Lung (tissue), 12 donors: ENCODE results near the gene MAGT1. TPM values are rescaled to one million over a fixed set of nuclear protein-coding genes. Genes with fewer than 3 reads are reported as not detected.
A peak's percentile ranks its signal among the peaks of the same experiment; 100 is the strongest.

Experiments used
- ATAC-seq: fragments of 200-7000 bp; cut with Tn5 transposase; one replicate; pipeline ENCODE4 v1.9.1; 2020; ENCODE audit warnings: moderate number of reproducible peaks; ENCODE audit not compliant: insufficient read depth, low FRiP score
- DNase-seq, 3 donors: peaks; one replicate each; pipeline ENCODE4 v3.0.0-alpha.2; 2013 to 2017
- H3K27ac ChIP-seq, 2 donors: one replicate each; pipeline ENCODE4 v1.5.1; 2013; ENCODE audit warnings: mild to moderate bottlenecking in 2 of 2, moderate library complexity in 2 of 2, control low read depth in 1 of 2, inconsistent platforms in 1 of 2, low read depth in 1 of 2, low read length in 1 of 2
- H3K27me3 ChIP-seq, 3 donors: one replicate each; pipeline ENCODE4 v1.5.1; 2013; ENCODE audit warnings: low read length in 2 of 3; ENCODE audit not compliant: control insufficient read depth in 3 of 3, insufficient read depth in 3 of 3
- H3K36me3 ChIP-seq, 4 donors: one replicate each; pipeline ENCODE4 v1.5.1; 2013; ENCODE audit warnings: low read length in 4 of 4, mild to moderate bottlenecking in 1 of 4, moderate library complexity in 1 of 4; ENCODE audit not compliant: control insufficient read depth in 4 of 4, insufficient read depth in 4 of 4
- H3K4me1 ChIP-seq, 5 donors: one replicate each; pipeline ENCODE4 v1.5.1; 2013; ENCODE audit warnings: low read length in 5 of 5, mild to moderate bottlenecking in 2 of 5, moderate library complexity in 1 of 5; ENCODE audit not compliant: control insufficient read depth in 5 of 5, insufficient read depth in 5 of 5
- H3K4me3 ChIP-seq: one replicate; pipeline ENCODE4 v1.5.1; 2013; ENCODE audit warnings: mild to moderate bottlenecking, control low read depth, moderate library complexity
- H3K9ac ChIP-seq, 2 donors: one replicate each; pipeline ENCODE4 v1.5.1; 2013; ENCODE audit warnings: low read length in 2 of 2, control low read depth in 1 of 2; ENCODE audit not compliant: insufficient read depth in 1 of 2
- H3K9me3 ChIP-seq, 4 donors: one replicate each; pipeline ENCODE4 v1.5.1; 2013; ENCODE audit warnings: low read length in 3 of 4, mild to moderate bottlenecking in 1 of 4, moderate library complexity in 1 of 4; ENCODE audit not compliant: control insufficient read depth in 4 of 4, insufficient read depth in 3 of 4
- CTCF ChIP-seq: IDR thresholded peaks from 2 replicates; pipeline ENCODE4 v1.5.1; 2012; ENCODE audit warnings: mild to moderate bottlenecking; ENCODE audit errors: control extremely low read depth, extremely low read depth
- WGBS, 2 donors: extraction: QIAGEN DNeasy Blood & Tissue Kit; methylation state at CpG; one replicate each; pipeline ENCODE4 v1.1.7; 2013; 5-methylcytosine and 5-hydroxymethylcytosine counted together
- polyA plus RNA-seq, 2 donors: library from polyadenylated mRNA; stranded (reverse); fragments of 200-250 nt; gene quantifications; one replicate each; pipeline ENCODE4 v1.2.1, GENCODE V29; 2013
- total RNA-seq, 2 donors: library from RNA; depleted of rRNA in 1 of 2; stranded (reverse); fragments of >200 nt in 1 of 2; gene quantifications; one replicate each; pipeline ENCODE4 v1.2.1, GENCODE V29; 2014 to 2021
- donor health status: control.
- donor health status: control.
- donor health status: Bipolar disorder and iron deficiency.
- donor health status: healthy.
- donor health status: DM: yes; HTN: yes; CAD: no.

MAGT1 gene
- total and polyA plus RNA-seq, 4 donors = 15.3 to 80.0 (median 57.3) TPM

DNA sequence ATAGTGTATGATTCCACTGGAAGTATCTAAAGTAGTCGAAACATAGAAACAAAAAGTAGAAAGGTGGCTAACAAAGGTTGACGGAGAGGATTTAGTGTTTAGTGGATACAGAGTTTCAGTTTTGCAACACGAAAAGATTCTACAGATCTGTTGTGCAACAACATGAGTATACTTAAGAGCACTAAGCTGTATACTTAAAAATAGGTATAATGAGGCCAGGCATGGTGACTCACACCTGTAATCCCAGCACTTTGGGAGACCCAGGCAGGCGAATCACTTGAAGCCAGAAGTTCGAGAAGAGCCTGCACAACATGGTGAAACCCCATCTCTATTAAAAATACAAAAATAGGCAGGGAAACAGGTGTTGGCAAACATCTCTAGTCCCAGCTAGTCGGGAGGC lies 101.3 kb downstream of the MAGT1 start:
- Histone ChIP-seq H3K9me3 (no peaks in the 10 kb centered on the region), H3K27ac (no peak overlapping the region), H3K4me1 (no peaks in the 10 kb centered on the region), H3K27me3 (no peaks in the 10 kb centered on the region), H3K36me3 (no peaks in the 10 kb centered on the region), H3K9ac (no peak overlapping the region), H3K4me3 (no peak overlapping the region)
- DNase-seq = no peak
- WGBS, 2 donors = 76 to 87% methylated on average over 6 of the region's 6 CpGs
- TF ChIP-seq CTCF = no peak
- ATAC-seq = no peak

DNA sequence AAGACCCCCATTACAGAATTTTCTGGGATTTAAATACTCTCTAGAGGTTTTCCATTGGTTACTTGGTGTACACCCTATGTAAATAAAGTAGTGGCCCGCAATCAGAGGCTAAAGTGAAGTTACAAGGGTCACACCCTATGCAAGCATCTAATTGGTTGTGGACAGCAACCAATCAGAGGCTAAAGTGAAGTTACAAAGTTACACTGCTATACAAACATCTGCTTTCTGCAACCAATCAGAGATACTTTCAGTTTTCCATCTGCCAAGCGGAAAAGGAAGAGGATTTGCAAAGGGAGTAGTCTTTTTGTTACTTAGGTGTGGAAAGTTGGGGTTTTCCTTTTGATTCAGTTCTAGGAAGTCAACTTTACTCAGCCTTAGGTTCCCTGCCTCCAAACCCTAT lies 107.2 kb downstream of the MAGT1 start:
- no peak overlapping the region for H3K4me3 ChIP-seq
- ATAC-seq = peak; percentile 54
- DNase-seq = peak in 2 of 3 donors; percentile 41 to 44

GRCh38 chrX:77786365-77786680 lies 108.9 kb downstream of the MAGT1 start:
- Histone ChIP-seq H3K9me3 (no peaks in the 10 kb centered on the region), H3K9ac (peak overlapping the region; percentile 90), H3K4me1 (peaks cover 0 to 4% (median 0%) of the 10 kb centered on the region in 5 donors), H3K36me3 (no peaks in the 10 kb centered on the region), H3K27me3 (no peaks in the 10 kb centered on the region), H3K4me3 (peak overlapping the region; percentile 65), H3K27ac (peak overlapping the region; percentile 84 to 96)
- DNase-seq (no peak), ATAC-seq (no peak)
- 24 to 39% methylated on average over 5 of the region's 5 CpGs for WGBS, 2 donors
- no peak for TF ChIP-seq CTCF

More for the DNA sequence above, 107.2 kb downstream of the MAGT1 start:
- H3K4me1 ChIP-seq = peaks cover 0 to 3% (median 0%) of the 10 kb centered on the region in 5 donors
- no peaks in the 10 kb centered on the region for H3K36me3 ChIP-seq
- TF ChIP-seq CTCF = no peak
- WGBS, 2 donors = 41 to 70% methylated on average over 2 of the region's 2 CpGs
- H3K9me3 ChIP-seq = no peaks in the 10 kb centered on the region
- H3K27ac ChIP-seq = no peak overlapping the region
- H3K9ac ChIP-seq = no peak overlapping the region
- H3K27me3 ChIP-seq = no peaks in the 10 kb centered on the region
